Liver (tissue), 3 donors: Measurements from ENCODE around the gene RERE.

Source experiments
- ATF3 ChIP-seq: IDR thresholded peaks from 2 replicates; pipeline ENCODE4 v1.6.1; 2016; ENCODE audit warnings: antibody characterized with exemption
- CTCF ChIP-seq: fragments of 150-350 bp; IDR thresholded peaks from 2 replicates; pipeline ENCODE4 v1.5.1; 2017; ENCODE audit warnings: improper control_type of control experiment, low read depth, low read length; ENCODE audit not compliant: missing input control
- GABPA ChIP-seq, 2 donors: IDR thresholded peaks in 1 of 2; conservative IDR thresholded peaks in 1 of 2; 2 replicates each; pipeline ENCODE4 v1.6.1; 2016; ENCODE audit warnings: antibody characterized with exemption in 2 of 2, mild to moderate bottlenecking in 1 of 2, moderate library complexity in 1 of 2
- HNF4A ChIP-seq, 2 donors: conservative IDR thresholded peaks; 2 replicates each; pipeline ENCODE4 v1.6.1; 2016; ENCODE audit warnings: antibody characterized with exemption in 2 of 2, mild to moderate bottlenecking in 2 of 2
- HNF4G ChIP-seq: IDR thresholded peaks from 2 replicates; pipeline ENCODE4 v1.6.1; 2016; ENCODE audit warnings: antibody characterized with exemption
- JUND ChIP-seq, 2 donors: IDR thresholded peaks; 2 replicates each; pipeline ENCODE4 v1.6.1; 2016; ENCODE audit warnings: antibody characterized with exemption in 2 of 2
- MAX ChIP-seq: IDR thresholded peaks from 2 replicates; pipeline ENCODE4 v1.6.1; 2016; ENCODE audit warnings: antibody characterized with exemption
- NR2F2 ChIP-seq: IDR thresholded peaks from 2 replicates; pipeline ENCODE4 v1.6.1; 2016; ENCODE audit warnings: antibody characterized with exemption
- REST ChIP-seq: IDR thresholded peaks from 2 replicates; pipeline ENCODE4 v1.6.1; 2016; ENCODE audit warnings: antibody characterized with exemption, mild to moderate bottlenecking
- RXRA ChIP-seq, 2 donors: IDR thresholded peaks; 2 replicates each; pipeline ENCODE4 v1.6.1; 2017 to 2018; ENCODE audit warnings: antibody characterized with exemption in 2 of 2, mild to moderate bottlenecking in 1 of 2
- TAF1 ChIP-seq: conservative IDR thresholded peaks from 2 replicates; pipeline ENCODE4 v1.6.1; 2016; ENCODE audit warnings: antibody characterized with exemption, mild to moderate bottlenecking
- donor health status: healthy.
- donor health status: healthy.

GRCh38 chr1:8807004-8807403 is 10.4 kb downstream of the RERE start:
- no peak for TF ChIP-seq CTCF
- TF ChIP-seq RXRA (IDR thresholded peaks at IDR 0.05) = no peak
- TF ChIP-seq REST = no peak
- TF ChIP-seq JUND (IDR thresholded peaks at IDR 0.05) = no peak
- no peak for TF ChIP-seq TAF1
- no peak for TF ChIP-seq GABPA (IDR thresholded peaks at IDR 0.05 in 1 of 2, conservative IDR thresholded peaks at IDR 0.05 in 1 of 2)
- TF ChIP-seq HNF4A (conservative IDR thresholded peaks at IDR 0.05) = no peak
- TF ChIP-seq ATF3 = no peak
- TF ChIP-seq HNF4G = no peak
- TF ChIP-seq NR2F2 = no peak
- TF ChIP-seq MAX = no peak
